HL-60/S4 (cell line): Measurements from ENCODE around the gene CEBPA.

ENCODE experiments used
- in situ Hi-C: fragments of 300-500 bp; cut with MboI; formaldehyde crosslinking; loops from 2 replicates; pipeline ENCODE4 v1.14.3; 2022; ENCODE audit warnings: low sequenced_read_pairs

The CEBPA gene

GRCh38 chr19:33301144-33301899 lies 1.0 kb downstream of the CEBPA start:
- in situ Hi-C loops: no loop called here

- in situ Hi-C loops: no loop called here
Observed at GRCh38 chr19:33300894-33301143, 1.5 kb downstream of the CEBPA start.

- in situ Hi-C loops: no loop called here
Observed at GRCh38 chr19:33300009-33300893, 2.1 kb downstream of the CEBPA start.

GRCh38 chr19:33299051-33299688 lies 3.2 kb downstream of the CEBPA start:
- in situ Hi-C loops: loop anchor here (5.0 kb wide), 1 partner anchor 42 kb away; no protein-coding TSS in a partner anchor

GRCh38 chr19:33298146-33298911 lies 4.0 kb downstream of the CEBPA start:
- in situ Hi-C loops: loop anchor here (5.0 kb wide), 1 partner anchor 41 kb away; no protein-coding TSS in a partner anchor

GRCh38 chr19:33297401-33298145 lies 4.8 kb downstream of the CEBPA start:
- in situ Hi-C loops: loop anchor here (5.0 kb wide), 1 partner anchor 40 kb away; no protein-coding TSS in a partner anchor

- in situ Hi-C loops: loop anchor here (5.0 kb wide), 1 partner anchor 39 kb away; no protein-coding TSS in a partner anchor
Observed at GRCh38 chr19:33296488-33296971, 5.8 kb downstream of the CEBPA start.

- in situ Hi-C loops: loop anchor here (5.0 kb wide), 1 partner anchor 39 kb away; no protein-coding TSS in a partner anchor
Observed at GRCh38 chr19:33295621-33296487, 6.5 kb downstream of the CEBPA start.

- in situ Hi-C loops: loop anchor here (5.0 kb wide), 1 partner anchor 38 kb away; no protein-coding TSS in a partner anchor
Observed at GRCh38 chr19:33295046-33295445, 7.3 kb downstream of the CEBPA start.

- in situ Hi-C loops: no loop called here
Observed at GRCh38 chr19:33294058-33294798, 8.1 kb downstream of the CEBPA start.

- in situ Hi-C loops: no loop called here
Observed at GRCh38 chr19:33293255-33294057, 8.9 kb downstream of the CEBPA start.

- in situ Hi-C loops: no loop called here
Observed at GRCh38 chr19:33292595-33293254, 9.6 kb downstream of the CEBPA start.

- in situ Hi-C loops: no loop called here
Observed at GRCh38 chr19:33291623-33292534, 10.5 kb downstream of the CEBPA start.

GRCh38 chr19:33290956-33291622 lies 11.2 kb downstream of the CEBPA start:
- in situ Hi-C loops: no loop called here
